ENCODE measurements around the gene PIP4K2A. TPM values are rescaled to one million over a fixed set of nuclear protein-coding genes. Genes with fewer than 3 reads are reported as not detected.

The PIP4K2A gene
- total RNA-seq, 2 donors from 2014 or later, result 13.2 to 17.4 TPM

DNA sequence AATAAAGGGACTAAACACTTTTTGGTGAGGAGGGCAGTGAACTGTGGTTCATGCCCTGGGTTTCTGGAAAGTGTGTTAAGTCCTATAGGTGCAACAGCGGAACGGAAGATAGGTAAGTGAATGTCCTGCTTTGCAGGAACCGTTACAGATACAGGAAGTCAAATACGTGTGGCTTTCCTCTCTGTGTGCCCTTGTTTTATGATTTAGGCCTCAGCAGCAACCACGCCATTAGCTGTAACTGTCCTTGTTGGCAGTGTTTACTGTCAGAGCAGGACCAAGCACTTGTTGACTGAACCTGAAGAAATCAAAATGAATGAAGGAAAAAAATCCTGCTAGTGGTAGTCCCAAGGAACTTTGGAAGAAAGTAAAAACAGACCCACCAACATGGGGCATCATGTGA lies 150.3 kb downstream of the PIP4K2A start:
- no peak for DNase-seq (ENCODE audit: low spot score)
- intact Hi-C loops (cut with DNase I), result no loop called here
- Histone ChIP-seq H3K36me3 (no peaks in the 10 kb centered on the region), H3K4me1 (replicated peaks) (no peaks in the 10 kb centered on the region), H3K27me3 (replicated peaks; ENCODE audit: insufficient read depth) (no peaks in the 10 kb centered on the region), H3K4me3 (no peak overlapping the region), H3K27ac (no peak overlapping the region), H3K9me3 (no peaks in the 10 kb centered on the region)
- TF ChIP-seq, protein P1, sequence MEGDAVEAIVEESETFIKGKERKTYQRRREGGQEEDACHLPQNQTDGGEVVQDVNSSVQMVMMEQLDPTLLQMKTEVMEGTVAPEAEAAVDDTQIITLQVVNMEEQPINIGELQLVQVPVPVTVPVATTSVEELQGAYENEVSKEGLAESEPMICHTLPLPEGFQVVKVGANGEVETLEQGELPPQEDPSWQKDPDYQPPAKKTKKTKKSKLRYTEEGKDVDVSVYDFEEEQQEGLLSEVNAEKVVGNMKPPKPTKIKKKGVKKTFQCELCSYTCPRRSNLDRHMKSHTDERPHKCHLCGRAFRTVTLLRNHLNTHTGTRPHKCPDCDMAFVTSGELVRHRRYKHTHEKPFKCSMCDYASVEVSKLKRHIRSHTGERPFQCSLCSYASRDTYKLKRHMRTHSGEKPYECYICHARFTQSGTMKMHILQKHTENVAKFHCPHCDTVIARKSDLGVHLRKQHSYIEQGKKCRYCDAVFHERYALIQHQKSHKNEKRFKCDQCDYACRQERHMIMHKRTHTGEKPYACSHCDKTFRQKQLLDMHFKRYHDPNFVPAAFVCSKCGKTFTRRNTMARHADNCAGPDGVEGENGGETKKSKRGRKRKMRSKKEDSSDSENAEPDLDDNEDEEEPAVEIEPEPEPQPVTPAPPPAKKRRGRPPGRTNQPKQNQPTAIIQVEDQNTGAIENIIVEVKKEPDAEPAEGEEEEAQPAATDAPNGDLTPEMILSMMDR (IDR thresholded peaks at IDR 0.05), result no peak
- TF ChIP-seq POLR2AphosphoS5 (IDR thresholded peaks at IDR 0.05), result no peak
- no peak for TF ChIP-seq POLR2A (IDR thresholded peaks at IDR 0.05)
- WGBS, result 86% methylated on average over 5 of the region's 5 CpGs

- H3K27me3 ChIP-seq (replicated peaks; ENCODE audit: insufficient read depth), result no peaks in the 10 kb centered on the region
- intact Hi-C loops (cut with DNase I), result no loop called here
- WGBS, result 94% methylated on average over 5 of the region's 5 CpGs
These were observed 152.5 kb downstream of the PIP4K2A start for GRCh38 chr10:22561909-22562308.

GRCh38 chr10:22560913-22561239 lies 153.5 kb downstream of the PIP4K2A start:
- H3K4me3 ChIP-seq, result no peak overlapping the region
- TF ChIP-seq, protein P1 (IDR thresholded peaks at IDR 0.05), result no peak
- DNase-seq (ENCODE audit: low spot score), result no peak
- intact Hi-C loops (cut with DNase I), result no loop called here
- no peak overlapping the region for H3K27ac ChIP-seq
- H3K4me1 ChIP-seq (replicated peaks), result no peaks in the 10 kb centered on the region
- H3K9me3 ChIP-seq, result no peaks in the 10 kb centered on the region
- H3K27me3 ChIP-seq (replicated peaks; ENCODE audit: insufficient read depth), result no peaks in the 10 kb centered on the region
- WGBS, result 92% methylated on average over 6 of the region's 6 CpGs
- H3K36me3 ChIP-seq, result no peaks in the 10 kb centered on the region

More at GRCh38 chr10:22561909-22562308, 152.5 kb downstream of the PIP4K2A start:
- no peaks in the 10 kb centered on the region for H3K4me1 ChIP-seq (replicated peaks)
- H3K9me3 ChIP-seq, result no peaks in the 10 kb centered on the region
- no peak overlapping the region for H3K27ac ChIP-seq
- TF ChIP-seq POLR2AphosphoS5 (IDR thresholded peaks at IDR 0.05), result no peak
- no peak for TF ChIP-seq POLR2A (IDR thresholded peaks at IDR 0.05)
- TF ChIP-seq, protein P1 (IDR thresholded peaks at IDR 0.05), result no peak
- no peak for DNase-seq (ENCODE audit: low spot score)
- no peak overlapping the region for H3K4me3 ChIP-seq
- no peaks in the 10 kb centered on the region for H3K36me3 ChIP-seq

DNA sequence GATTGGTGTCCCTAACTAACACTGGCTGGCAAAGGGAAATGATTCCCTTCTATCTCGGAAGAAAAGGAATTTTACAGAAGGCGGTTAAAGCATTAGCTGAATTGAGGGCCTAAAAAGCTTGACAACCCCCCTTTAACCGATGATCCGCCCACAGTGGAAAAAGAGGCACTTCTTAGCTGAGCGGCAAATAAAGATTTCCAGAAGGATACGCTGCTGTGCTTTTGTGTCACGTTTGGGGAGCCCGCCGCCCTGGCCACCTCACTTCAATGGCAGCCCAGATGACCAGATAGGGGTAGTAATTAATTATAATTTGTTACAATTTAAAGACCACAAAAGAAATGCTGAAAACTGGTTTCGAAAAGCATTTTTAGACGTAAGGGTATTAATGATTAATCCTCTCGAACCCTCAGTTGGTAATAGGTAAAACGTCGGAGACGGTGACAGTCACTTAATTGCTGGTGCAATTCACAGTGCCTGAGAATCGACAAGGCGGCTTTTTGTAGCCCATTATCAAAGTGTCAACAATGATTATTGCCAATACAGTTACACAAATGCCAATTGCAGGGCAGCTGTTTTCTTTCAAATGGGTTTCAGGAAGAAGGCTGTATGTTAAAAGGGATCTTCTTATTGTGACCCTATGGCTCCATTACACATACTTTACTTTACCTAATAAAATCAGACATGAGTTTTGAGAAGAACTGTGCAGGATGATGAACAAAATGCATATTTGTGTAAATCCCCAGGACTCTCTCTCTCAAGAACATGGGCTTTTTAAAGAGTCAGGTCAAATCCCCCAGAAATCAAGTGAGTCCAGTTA lies 154.1 kb downstream of the PIP4K2A start:
- WGBS, result 93% methylated on average over 17 of the region's 17 CpGs
- H3K4me3 ChIP-seq, result no peak overlapping the region
- intact Hi-C loops (cut with DNase I), result no loop called here
- no peaks in the 10 kb centered on the region for H3K36me3 ChIP-seq
- TF ChIP-seq POLR2A (IDR thresholded peaks at IDR 0.05) (no peak), POLR2AphosphoS5 (IDR thresholded peaks at IDR 0.05) (no peak)
- TF ChIP-seq, protein P1 (IDR thresholded peaks at IDR 0.05), result no peak
- H3K9me3 ChIP-seq, result no peaks in the 10 kb centered on the region
- no peaks in the 10 kb centered on the region for H3K27me3 ChIP-seq (replicated peaks; ENCODE audit: insufficient read depth)
- DNase-seq (ENCODE audit: low spot score), result no peak
- no peaks in the 10 kb centered on the region for H3K4me1 ChIP-seq (replicated peaks)
- H3K27ac ChIP-seq, result no peak overlapping the region

GRCh38 chr10:22557321-22557720 lies 157.1 kb downstream of the PIP4K2A start:
- H3K4me3 ChIP-seq, result no peak overlapping the region
- TF ChIP-seq, protein P1 (IDR thresholded peaks at IDR 0.05), result no peak
- TF ChIP-seq POLR2AphosphoS5 (IDR thresholded peaks at IDR 0.05) (no peak), POLR2A (IDR thresholded peaks at IDR 0.05) (no peak)
- no peak for DNase-seq (ENCODE audit: low spot score)
- no peak overlapping the region for H3K27ac ChIP-seq
- no peaks in the 10 kb centered on the region for H3K4me1 ChIP-seq (replicated peaks)
- H3K27me3 ChIP-seq (replicated peaks; ENCODE audit: insufficient read depth), result no peaks in the 10 kb centered on the region
- H3K36me3 ChIP-seq, result no peaks in the 10 kb centered on the region
- intact Hi-C loops (cut with DNase I), result loop anchor here (10.0 kb wide), 1 partner anchor 537 kb away; the partner anchor contains the start of gene MSRB2
- no peaks in the 10 kb centered on the region for H3K9me3 ChIP-seq
- 56% methylated on average over 1 of the region's 1 CpG for WGBS

Data from prostate gland (tissue), 2 donors.